ENCODE data around the gene NKAIN4.
A peak's percentile ranks its signal among the peaks of the same experiment; 100 is the strongest.

Gene NKAIN4

GRCh38 chr20:63233924-63234323, 20.3 kb downstream of the NKAIN4 start:
- TF ChIP-seq CTCF (IDR thresholded peaks at IDR 0.05; ENCODE audit: borderline replicate concordance, control extremely low read depth, extremely low read depth, insufficient read depth, missing control alignments), result no peak
- no peak for DNase-seq (ENCODE audit: low spot score)
- in situ Hi-C loops (cut with MboI; ENCODE audit: low sequenced_read_pairs, unreplicated experiment), result no loop called here

- no peak for TF ChIP-seq CTCF (IDR thresholded peaks at IDR 0.05; ENCODE audit: borderline replicate concordance, control extremely low read depth, extremely low read depth, insufficient read depth, missing control alignments)
- no peak for DNase-seq (ENCODE audit: low spot score)
- in situ Hi-C loops (cut with MboI; ENCODE audit: low sequenced_read_pairs, unreplicated experiment), result no loop called here
Observed at GRCh38 chr20:63233061-63233344, 21.3 kb downstream of the NKAIN4 start.

GRCh38 chr20:63232235-63233060, 21.8 kb downstream of the NKAIN4 start:
- TF ChIP-seq CTCF (IDR thresholded peaks at IDR 0.05; ENCODE audit: borderline replicate concordance, control extremely low read depth, extremely low read depth, insufficient read depth, missing control alignments), result no peak
- DNase-seq (ENCODE audit: low spot score), result no peak
- in situ Hi-C loops (cut with MboI; ENCODE audit: low sequenced_read_pairs, unreplicated experiment), result no loop called here

GRCh38 chr20:63230800-63231268, 23.4 kb downstream of the NKAIN4 start:
- in situ Hi-C loops (cut with MboI; ENCODE audit: low sequenced_read_pairs, unreplicated experiment), result no loop called here
- DNase-seq (ENCODE audit: low spot score), result no peak
- TF ChIP-seq CTCF (IDR thresholded peaks at IDR 0.05; ENCODE audit: borderline replicate concordance, control extremely low read depth, extremely low read depth, insufficient read depth, missing control alignments), result peak; percentile 47

GRCh38 chr20:63228806-63229205, 25.5 kb downstream of the NKAIN4 start:
- TF ChIP-seq CTCF (IDR thresholded peaks at IDR 0.05; ENCODE audit: borderline replicate concordance, control extremely low read depth, extremely low read depth, insufficient read depth, missing control alignments), result no peak
- no peak for DNase-seq (ENCODE audit: low spot score)
- in situ Hi-C loops (cut with MboI; ENCODE audit: low sequenced_read_pairs, unreplicated experiment), result no loop called here

- TF ChIP-seq CTCF (IDR thresholded peaks at IDR 0.05; ENCODE audit: borderline replicate concordance, control extremely low read depth, extremely low read depth, insufficient read depth, missing control alignments), result no peak
- DNase-seq (ENCODE audit: low spot score), result no peak
- in situ Hi-C loops (cut with MboI; ENCODE audit: low sequenced_read_pairs, unreplicated experiment), result no loop called here
Observed at GRCh38 chr20:63227260-63227659, 27.0 kb downstream of the NKAIN4 start.
